ENCODE results near the gene IL6R.
"Not testable (repeated sequence)": the region's sequence is repeated elsewhere in the genome, so short reads cannot be mapped to it uniquely, and the experiment has no call there.

The IL6R gene

DNA sequence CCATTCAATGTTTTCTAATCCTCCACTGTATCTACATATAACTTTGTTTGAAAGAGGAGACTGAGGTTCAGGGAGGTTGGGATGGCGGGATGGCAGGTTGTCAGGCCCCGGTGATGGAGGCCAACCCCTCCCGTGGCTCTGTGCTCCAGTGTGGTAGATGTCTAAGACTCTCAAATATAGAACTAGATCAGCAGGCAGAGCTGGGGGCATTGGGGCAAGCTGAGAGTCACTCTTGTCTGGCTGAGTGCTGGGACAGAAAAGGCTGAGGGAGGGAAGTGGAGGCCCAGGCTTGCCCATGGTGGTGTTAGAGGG lies 1.7 kb downstream of the IL6R start:
- DNase-seq (ENCODE audit: low read depth), result no peak

DNA sequence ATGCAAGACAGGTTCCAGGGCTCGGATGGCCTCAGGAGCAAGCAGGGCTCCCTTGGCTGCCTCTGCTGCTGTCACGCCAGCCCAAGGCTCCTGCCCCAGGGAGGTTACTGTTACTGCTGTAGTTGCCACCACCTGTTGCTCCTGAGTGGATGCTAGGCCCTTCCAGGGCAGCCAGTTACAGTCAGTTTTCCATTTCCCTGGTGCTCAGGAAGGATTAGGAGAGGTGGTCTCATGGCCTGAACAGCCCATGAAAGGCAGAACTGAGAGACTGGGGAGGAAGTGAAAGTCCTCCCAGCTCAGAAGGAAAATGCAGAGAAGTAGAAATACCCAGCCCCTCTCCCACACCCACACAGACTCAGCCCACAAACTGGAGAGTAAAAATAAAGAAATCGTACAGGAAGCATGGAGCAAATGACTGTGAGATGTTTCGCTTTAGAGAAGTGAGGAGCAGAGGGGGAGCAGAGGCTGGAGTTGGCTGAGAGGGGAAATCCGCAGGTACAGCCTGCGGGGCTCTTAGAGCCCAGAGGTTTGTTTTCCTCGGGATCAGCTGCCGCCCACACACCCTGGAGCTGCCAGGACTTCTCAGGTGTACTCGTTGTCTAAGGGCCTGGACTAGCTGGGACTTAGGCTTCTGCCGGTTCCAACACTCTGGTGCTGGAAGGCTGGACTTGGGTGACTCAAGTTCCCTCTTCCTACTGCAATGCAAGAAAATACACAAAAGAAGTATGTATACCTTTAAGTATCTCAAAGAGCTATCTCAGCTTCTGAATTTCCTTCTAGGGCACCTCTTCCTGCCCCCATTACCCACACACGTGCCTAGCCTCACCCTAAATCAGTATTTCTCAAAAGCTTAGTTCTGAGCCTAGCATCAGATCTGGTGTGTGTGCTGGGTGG lies 2.3 kb downstream of the IL6R start:
- no peak for DNase-seq (ENCODE audit: low read depth)

DNA sequence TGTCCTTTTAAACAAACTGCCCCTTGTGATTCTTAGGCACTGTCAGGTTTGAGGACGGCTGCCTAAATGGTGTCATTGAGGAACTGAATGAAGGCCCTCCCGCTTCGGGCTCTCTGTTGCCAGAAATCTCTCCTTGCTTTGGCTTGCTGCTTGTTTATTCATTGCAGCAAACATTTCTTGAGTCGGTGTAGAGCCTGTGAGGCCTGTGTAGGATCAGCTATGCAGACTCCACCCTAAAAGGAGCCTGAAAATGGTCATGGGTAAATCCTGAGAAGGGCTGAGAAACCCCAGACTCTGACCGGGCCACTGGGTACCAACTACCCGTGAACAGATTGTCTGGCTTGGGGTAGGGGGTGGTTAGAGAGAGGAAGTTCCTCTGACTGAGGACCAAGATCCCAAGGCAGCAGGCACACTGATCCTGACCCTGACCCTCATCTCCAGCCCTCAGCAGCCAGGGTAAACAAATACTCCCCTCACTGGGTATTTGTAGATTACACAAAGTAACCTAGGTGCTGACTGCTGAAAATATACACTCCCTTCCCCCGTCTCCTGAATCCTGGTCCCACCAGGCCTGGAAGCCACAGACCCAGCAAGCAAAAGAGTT lies 3.1 kb downstream of the IL6R start:
- no peak for DNase-seq (ENCODE audit: low read depth)

DNA sequence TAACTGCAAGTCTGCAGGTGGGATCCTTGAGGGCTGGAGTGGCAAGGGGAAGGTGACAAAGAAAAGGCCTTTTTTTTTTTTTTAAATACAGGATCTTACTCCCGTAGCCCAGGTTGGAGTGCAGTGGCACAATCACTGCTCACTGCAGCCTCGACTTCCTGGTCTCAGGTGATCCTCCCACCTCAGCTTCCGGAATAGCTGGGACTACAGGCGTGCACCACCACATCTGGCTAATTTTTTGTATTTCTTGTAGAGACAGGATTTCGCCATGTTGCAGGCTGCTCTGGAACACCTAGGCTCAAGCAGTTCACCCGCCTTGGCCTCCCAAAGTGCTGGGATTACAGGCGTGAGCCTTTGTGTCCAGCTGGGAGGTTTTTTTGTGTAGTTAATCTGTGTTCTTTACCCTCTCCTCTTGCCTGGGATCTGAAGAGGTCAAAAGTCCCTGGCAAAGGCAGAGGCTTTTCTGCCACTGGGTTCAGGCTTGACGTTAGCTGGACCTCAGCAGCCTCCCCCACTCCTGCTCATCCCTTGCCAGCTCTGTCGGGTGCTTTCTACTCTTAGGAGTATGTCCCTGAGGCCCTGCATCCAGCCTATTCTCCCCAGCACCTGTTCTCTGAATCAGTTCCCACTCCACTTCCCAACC lies 5.2 kb downstream of the IL6R start:
- DNase-seq (ENCODE audit: low read depth), result no peak

DNA sequence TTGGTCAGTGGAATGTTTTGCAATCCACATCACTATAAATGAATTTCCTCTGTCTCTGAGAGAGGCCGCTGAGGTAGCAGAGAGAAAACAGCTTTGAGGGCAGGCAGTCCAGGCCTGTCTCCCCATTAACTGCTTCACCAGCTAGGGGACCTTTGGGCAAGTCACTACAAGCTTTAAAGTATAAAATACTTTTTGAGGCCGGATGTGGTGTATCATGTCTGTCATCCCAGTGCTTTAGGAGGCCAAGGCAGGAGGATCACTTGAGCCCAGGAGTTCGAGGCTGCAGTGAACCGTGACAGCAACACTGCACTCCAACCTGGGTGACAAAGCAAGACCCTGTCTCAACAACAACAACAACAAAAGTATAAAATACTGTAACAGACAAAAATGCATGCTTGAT lies 6.4 kb downstream of the IL6R start:
- no peak for DNase-seq (ENCODE audit: low read depth)

GRCh38 chr1:154413177-154413783 lies 8.1 kb downstream of the IL6R start:
- DNase-seq (ENCODE audit: low read depth), result no peak

DNA sequence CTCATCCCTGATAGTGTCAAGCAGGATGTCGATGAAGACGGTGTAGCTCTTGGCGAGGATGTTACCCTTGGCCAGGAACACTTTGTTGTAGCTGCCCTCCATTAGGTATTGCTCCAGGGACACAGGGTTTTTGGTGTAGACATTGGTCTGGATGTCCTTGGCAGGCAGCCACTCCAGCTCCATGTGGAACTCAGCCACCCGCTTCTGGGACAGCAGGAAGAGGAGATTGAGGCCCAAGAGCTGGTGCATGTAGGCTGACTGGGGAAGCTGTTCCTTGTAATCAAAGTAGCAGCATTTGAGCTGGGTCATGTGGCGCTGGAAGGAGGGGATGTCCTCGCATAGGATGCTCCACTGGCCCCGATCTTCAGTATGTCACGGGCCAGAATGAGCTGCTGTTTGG lies 9.5 kb downstream of the IL6R start:
- DNase-seq (ENCODE audit: low read depth), result no peak

DNA sequence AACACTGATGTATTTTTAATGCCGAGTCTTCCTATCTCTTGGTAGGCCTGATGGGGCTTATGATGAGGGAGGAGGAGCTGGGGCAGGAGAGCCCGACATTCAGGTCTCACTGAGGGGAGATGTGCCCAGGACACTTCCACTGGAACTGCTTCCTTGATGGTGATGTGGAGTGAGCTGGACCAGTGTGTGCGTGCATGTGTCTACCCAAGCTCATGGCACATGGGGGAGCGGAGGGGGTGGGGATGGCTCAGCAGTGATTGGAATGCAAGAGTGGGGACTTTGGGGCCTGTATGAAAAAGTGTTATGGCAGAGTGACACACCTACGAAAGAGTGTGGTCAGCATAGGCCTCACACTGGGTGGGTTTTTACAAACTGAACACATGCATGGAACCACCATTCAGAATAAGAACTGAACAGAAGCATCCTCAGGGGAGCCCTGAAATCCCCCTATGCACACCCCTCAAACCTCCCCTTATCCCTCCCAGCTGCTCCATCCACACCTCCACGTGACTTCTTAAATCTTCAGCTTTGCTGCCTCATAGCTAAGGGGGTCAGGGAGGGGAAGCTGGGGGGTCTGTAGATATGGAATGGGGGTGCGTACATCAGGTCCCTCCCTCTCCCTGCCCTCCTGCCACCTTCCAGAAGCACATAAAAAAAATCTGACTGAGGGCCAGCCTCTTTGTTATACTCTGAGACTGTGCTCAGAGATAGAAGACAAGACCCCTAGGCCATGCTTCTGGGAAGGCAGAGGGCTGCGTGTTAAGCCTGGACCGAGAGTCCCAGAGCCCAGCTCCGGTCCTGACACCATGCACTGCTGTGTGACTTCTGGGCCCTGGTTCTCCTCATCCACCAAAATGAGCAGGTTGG lies 11.6 kb downstream of the IL6R start:
- no peak for DNase-seq (ENCODE audit: low read depth)

DNA sequence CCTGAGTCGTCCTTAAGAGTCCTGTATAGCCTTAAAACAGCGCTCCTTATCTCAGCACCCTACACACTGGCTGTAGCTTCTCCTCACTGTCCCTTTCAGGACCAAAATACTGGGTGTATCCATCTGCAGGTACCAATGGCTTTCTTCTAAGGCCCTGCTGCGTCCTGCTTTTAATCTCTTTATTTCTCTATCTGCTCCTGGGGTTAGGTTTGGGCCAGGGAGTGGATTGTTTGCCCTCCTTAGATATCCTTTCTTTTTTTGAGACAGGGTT lies 12.1 kb downstream of the IL6R start:
- no peak for DNase-seq (ENCODE audit: low read depth)

DNA sequence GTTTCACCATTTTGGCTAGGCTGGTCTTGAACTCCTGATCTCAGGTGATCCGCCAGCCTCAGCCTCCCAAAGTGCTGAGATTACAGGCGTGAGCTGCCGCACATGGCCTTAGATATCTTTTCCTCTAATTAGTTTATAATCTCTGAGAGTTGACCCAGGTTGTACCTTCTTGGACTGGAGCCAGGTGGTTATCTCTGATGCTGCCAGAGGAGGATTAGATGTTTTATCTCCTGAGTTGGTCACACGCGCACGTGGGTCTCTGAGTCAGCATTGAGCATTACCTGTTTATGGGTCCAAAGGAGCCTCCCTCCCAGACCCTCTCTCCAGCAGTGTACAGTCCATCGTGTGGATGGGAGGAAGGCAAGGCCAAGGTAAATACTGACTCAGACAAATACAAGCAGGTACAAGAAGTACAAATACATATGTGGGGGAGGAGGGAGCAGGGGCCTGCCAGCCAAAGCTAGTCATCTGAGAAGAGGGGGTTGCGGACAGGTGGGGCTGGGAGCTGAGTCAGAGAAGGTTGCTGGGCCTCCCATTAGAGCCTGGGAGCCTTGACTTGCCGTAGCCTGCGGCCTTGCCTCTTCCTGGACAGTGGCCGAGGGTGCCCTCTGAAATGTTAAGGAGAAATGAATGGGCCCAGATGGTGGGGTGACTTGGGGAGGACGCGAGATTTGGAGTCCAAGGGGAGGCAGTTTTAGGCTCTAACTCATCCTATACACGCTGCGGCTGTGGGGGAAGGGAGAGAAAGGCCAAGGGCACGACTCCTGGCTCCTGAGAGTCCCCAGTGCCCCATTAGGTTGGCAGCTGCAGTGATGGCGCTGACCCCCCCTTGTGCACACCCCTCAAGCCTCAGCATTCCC lies 13.1 kb downstream of the IL6R start:
- no peak for DNase-seq (ENCODE audit: low read depth)

GRCh38 chr1:154418923-154419619 lies 13.9 kb downstream of the IL6R start:
- no peak for DNase-seq (ENCODE audit: low read depth)

- no peak for DNase-seq (ENCODE audit: low read depth)
These were observed 14.8 kb downstream of the IL6R start for GRCh38 chr1:154419620-154420571.

- no peak for DNase-seq (ENCODE audit: low read depth)
These were observed 16.1 kb downstream of the IL6R start for GRCh38 chr1:154420961-154421924.

DNA sequence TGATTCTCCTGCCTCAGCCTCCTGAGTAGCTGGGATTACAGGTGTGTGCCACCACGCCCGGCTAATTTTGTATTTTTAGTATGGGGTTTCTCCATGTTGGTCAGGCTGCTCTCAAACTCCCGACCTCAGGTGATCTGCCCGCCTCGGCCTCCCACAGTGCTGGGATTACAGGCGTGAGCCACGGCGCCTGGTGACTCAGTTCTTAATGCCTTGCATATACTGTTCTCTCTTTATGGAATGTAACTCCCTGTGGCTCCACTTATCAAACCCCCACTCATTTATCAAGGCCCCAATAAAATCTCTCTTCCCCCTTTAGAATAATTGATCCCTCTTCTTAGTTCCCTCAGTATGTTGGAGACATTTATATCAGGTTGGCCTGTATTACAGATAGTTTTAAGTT lies 16.9 kb downstream of the IL6R start:
- not testable (repeated sequence) for DNase-seq (ENCODE audit: low read depth)

DNA sequence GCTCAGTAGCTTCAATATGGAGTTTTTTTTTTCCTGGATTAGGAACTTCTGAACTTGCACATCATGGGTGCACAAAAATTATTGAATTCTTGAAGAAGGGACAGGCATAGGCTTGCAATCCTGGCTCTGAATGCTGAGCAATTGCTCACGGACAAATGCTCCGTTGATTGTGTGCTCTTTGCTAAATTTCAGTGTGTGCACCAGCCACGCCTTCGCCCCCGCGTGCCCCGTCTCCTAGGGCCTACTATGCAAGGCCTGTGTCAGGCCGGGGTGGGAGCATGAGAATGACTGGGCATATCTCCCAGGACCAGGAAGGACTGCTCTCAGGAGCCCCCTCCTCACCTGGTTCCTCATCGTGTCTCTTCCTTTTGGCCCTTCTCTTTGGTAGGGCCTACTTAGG lies 17.4 kb downstream of the IL6R start:
- no peak for DNase-seq (ENCODE audit: low read depth)

- no peak for DNase-seq (ENCODE audit: low read depth)
These were observed 18.3 kb downstream of the IL6R start for GRCh38 chr1:154423304-154423987.

DNA sequence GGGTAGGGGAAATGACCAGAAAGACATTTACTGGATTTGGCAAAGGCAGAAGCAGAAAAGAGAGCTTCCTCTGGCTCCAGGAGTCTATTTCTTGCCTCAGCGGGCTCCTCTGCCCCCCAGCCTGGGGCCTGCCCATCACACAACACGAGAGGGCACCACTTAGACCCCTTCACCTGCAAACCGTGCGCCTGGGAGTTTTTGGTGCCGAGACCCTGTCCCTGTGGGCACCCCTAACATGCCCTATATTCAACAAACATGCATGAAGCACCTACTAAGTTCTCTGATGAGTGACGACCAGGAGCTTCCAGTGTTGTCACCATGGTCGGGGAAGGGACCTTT lies 18.8 kb downstream of the IL6R start:
- no peak for DNase-seq (ENCODE audit: low read depth)

DNA sequence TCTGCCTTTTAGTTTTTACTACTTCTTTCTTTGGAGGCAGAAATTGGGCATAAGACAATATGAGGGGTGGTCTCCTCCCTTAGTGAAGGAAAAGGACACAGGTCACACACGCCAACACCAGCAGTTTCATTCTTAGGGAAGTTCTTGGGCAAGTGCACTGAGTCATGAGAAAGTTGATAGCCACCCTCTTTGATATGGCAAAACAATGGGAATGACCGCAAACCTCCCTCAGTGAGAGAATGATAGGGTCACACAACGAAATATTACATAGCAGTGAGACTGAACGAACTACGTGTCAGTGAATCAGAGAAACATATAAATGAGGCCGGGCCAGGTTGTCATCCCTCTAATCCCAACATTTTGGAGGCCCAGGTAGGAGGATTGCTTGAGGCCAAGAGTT lies 20.0 kb downstream of the IL6R start:
- DNase-seq (ENCODE audit: low read depth), result no peak

Data from CMK (cell line).